GM10847 (cell line): Measurements from ENCODE around the gene EIF4A2.

Source experiments
- POLR2A ChIP-seq: IDR thresholded peaks from 2 replicates; pipeline ENCODE4 v1.6.1; 2011; ENCODE audit not compliant: insufficient read length; ENCODE audit errors: extremely low read depth

EIF4A2 gene

GRCh38 chr3:186798239-186798874, 15.0 kb downstream of the EIF4A2 start:
- no peak for TF ChIP-seq POLR2A

GRCh38 chr3:186800285-186800684, 16.9 kb downstream of the EIF4A2 start:
- TF ChIP-seq POLR2A: no peak

GRCh38 chr3:186802701-186803100, 19.3 kb downstream of the EIF4A2 start:
- no peak for TF ChIP-seq POLR2A

GRCh38 chr3:186806089-186807055, 23.0 kb downstream of the EIF4A2 start, which contains the start of gene RFC4:
Gene RFC4, minus strand, starts transcription at chr3:186806482. Its CDS starts 1,769 bp downstream, at chr3:186804713.
- TF ChIP-seq POLR2A: no peak

- TF ChIP-seq POLR2A: no peak
Measured at GRCh38 chr3:186807231-186807630, 23.9 kb downstream of the EIF4A2 start.

- TF ChIP-seq POLR2A: no peak
Measured at GRCh38 chr3:186810336-186810996, 27.1 kb downstream of the EIF4A2 start.

- no peak for TF ChIP-seq POLR2A
Measured at GRCh38 chr3:186814100-186814499, 30.7 kb downstream of the EIF4A2 start.

GRCh38 chr3:186815435-186815834, 32.1 kb downstream of the EIF4A2 start:
- TF ChIP-seq POLR2A: no peak

- TF ChIP-seq POLR2A: no peak
Measured at GRCh38 chr3:186818516-186818915, 35.1 kb downstream of the EIF4A2 start.

GRCh38 chr3:186818956-186819355, 35.6 kb downstream of the EIF4A2 start:
- no peak for TF ChIP-seq POLR2A

GRCh38 chr3:186821429-186822387, 38.3 kb downstream of the EIF4A2 start:
- TF ChIP-seq POLR2A: no peak

- TF ChIP-seq POLR2A: no peak
Measured at GRCh38 chr3:186823386-186823785, 40.0 kb downstream of the EIF4A2 start.

GRCh38 chr3:186824430-186825139, 41.2 kb downstream of the EIF4A2 start:
- TF ChIP-seq POLR2A: no peak

GRCh38 chr3:186825294-186825821, 42.0 kb downstream of the EIF4A2 start:
- no peak for TF ChIP-seq POLR2A
